HCT116 (cell line): ENCODE measurements around the gene PRDM12. TPM values are rescaled to one million over a fixed set of nuclear protein-coding genes. Genes with fewer than 3 reads are reported as not detected.

ENCODE experiments used
- ATAC-seq: fragments of 200-7000 bp; cut with Tn5 transposase; 2 replicates; pipeline ENCODE4 v1.9.1; 2020; ENCODE audit warnings: mild to moderate bottlenecking, moderate library complexity
- BruUV-seq: library from RNA; stranded (reverse); fragments of 400-500 nt; replicated peaks from 2 replicates; lab custom pipeline; 2021; lab: Mats Ljungman, UMichigan
- CTCF ChIA-PET: fragments of 300-600 bp; sonication (Branson Sonifier 250); formaldehyde crosslinking; loops from one replicate; lab custom pipeline; 2021; ENCODE audit warnings: antibody characterized with exemption; lab: Charles Lee
- POLR2A ChIA-PET: fragments of 300-600, 350-600 bp; sonication (Branson Sonifier 250); formaldehyde crosslinking; loops from one replicate; lab custom pipeline; 2021; ENCODE audit warnings: antibody characterized with exemption; lab: Charles Lee
- RAD21 ChIA-PET, 2 experiments: fragments of 300-600 bp; sonication (Branson Sonifier 250); formaldehyde crosslinking; loops; one replicate each; lab custom pipeline; 2023; ENCODE audit warnings: low total read pairs in 2 of 2; ENCODE audit not compliant: uncharacterized antibody in 2 of 2, unreplicated experiment in 2 of 2, low non-redundant PET in 1 of 2; lab: Charles Lee
- DNase-seq: peaks from one replicate; pipeline ENCODE4 v3.0.0-alpha.2; 2010; ENCODE audit warnings: low read depth, low spot score
- H2AFZ ChIP-seq: fragments of 200-600 bp; shearing (Covaris generic), sonication (generic); 2 replicates; pipeline ENCODE4 v1.6.1; 2017; ENCODE audit warnings: low read depth, mixed run types, mixed read lengths, antibody characterized with exemption, low read length; ENCODE audit not compliant: poor library complexity, severe bottlenecking
- H3K27ac ChIP-seq: 2 replicates; pipeline ENCODE4 v1.5.1; 2012; ENCODE audit warnings: low read depth, low read length
- H3K27me3 ChIP-seq: fragments of 200-600 bp; sonication (generic); 2 replicates; pipeline ENCODE4 v1.6.1; 2016; ENCODE audit warnings: mixed run types, low read length, mixed read lengths; ENCODE audit not compliant: insufficient read depth
- H3K36me3 ChIP-seq, 2 experiments: fragments of 200-500 bp in 1 of 2; fragments of 200-600 bp in 1 of 2; sonication (Bioruptor generic) in 1 of 2; sonication (generic) in 1 of 2; 2 replicates each; pipeline versions ENCODE4 v1.5.1 to v1.6.1; 2014 to 2016; ENCODE audit warnings: low read length in 2 of 2, inconsistent platforms in 1 of 2, mixed read lengths in 1 of 2, mixed run types in 1 of 2; ENCODE audit not compliant: insufficient read depth in 2 of 2, control insufficient read depth in 1 of 2
- H3K4me1 ChIP-seq, 2 experiments: fragments of 200-600 bp in 1 of 2; sonication (generic) in 1 of 2; 2 replicates each; pipeline versions ENCODE4 v1.5.1 to v1.6.1; 2012 to 2017; ENCODE audit warnings: low read length in 2 of 2, inconsistent platforms in 1 of 2, mild to moderate bottlenecking in 1 of 2, mixed read lengths in 1 of 2, mixed run types in 1 of 2, moderate library complexity in 1 of 2; ENCODE audit not compliant: insufficient read depth in 2 of 2, control insufficient read depth in 1 of 2
- H3K4me2 ChIP-seq: fragments of 200-600 bp; sonication (generic); 2 replicates; pipeline ENCODE4 v1.6.1; 2017; ENCODE audit warnings: mixed run types, low read length, mixed read lengths
- H3K4me3 ChIP-seq, 2 experiments: fragments of 200-600 bp in 1 of 2; sonication (generic) in 1 of 2; replicated peaks in 1 of 2; 2 replicates each; pipeline ENCODE4 v1.5.1; 2011 to 2016; ENCODE audit warnings: low read length in 2 of 2, control low read depth in 1 of 2, low read depth in 1 of 2, mild to moderate bottlenecking in 1 of 2, mixed read lengths in 1 of 2, mixed run types in 1 of 2
- H3K79me2 ChIP-seq: fragments of 200-600 bp; sonication (generic); 2 replicates; pipeline ENCODE4 v1.6.1; 2017; ENCODE audit warnings: mild to moderate bottlenecking, mixed run types, low read length, moderate library complexity, mixed read lengths; ENCODE audit not compliant: insufficient read depth
- H3K9ac ChIP-seq: fragments of 200-600 bp; sonication (generic); 2 replicates; pipeline ENCODE4 v1.6.1; 2016; ENCODE audit warnings: low read length, mixed read lengths
- H3K9me2 ChIP-seq: fragments of 200-600 bp; sonication (generic), shearing (Covaris generic); 2 replicates; pipeline ENCODE4 v1.6.1; 2017; ENCODE audit warnings: mixed run types, mild to moderate bottlenecking, moderate library complexity; ENCODE audit not compliant: insufficient read depth
- H3K9me3 ChIP-seq, 2 experiments: fragments of 200-500 bp in 1 of 2; fragments of 200-600 bp in 1 of 2; sonication (Bioruptor generic) in 1 of 2; sonication (generic) in 1 of 2; 2 replicates each; pipeline ENCODE4 v1.6.1; 2014 to 2017; ENCODE audit warnings: low read length in 2 of 2, mixed read lengths in 2 of 2, inconsistent platforms in 1 of 2, low read depth in 1 of 2, mild to moderate bottlenecking in 1 of 2, mixed run types in 1 of 2, moderate library complexity in 1 of 2; ENCODE audit not compliant: control insufficient read depth in 1 of 2, insufficient read depth in 1 of 2
- H4K20me1 ChIP-seq: fragments of 200-600 bp; sonication (generic), shearing (Covaris generic); 2 replicates; pipeline ENCODE4 v1.6.1; 2017; ENCODE audit warnings: mixed run types, mild to moderate bottlenecking, moderate library complexity; ENCODE audit not compliant: insufficient read depth
- CEBPB ChIP-seq: IDR thresholded peaks from 2 replicates; pipeline ENCODE4 v1.6.1; 2012; ENCODE audit warnings: low read depth
- CTCF ChIP-seq, 3 experiments: fragments of 200-600 bp in 1 of 3; sonication (generic) in 1 of 3; IDR thresholded peaks in 2 of 3; conservative IDR thresholded peaks in 1 of 3; 2 replicates each; pipeline ENCODE4 v1.5.1; 2012 to 2017; ENCODE audit warnings: low read depth in 2 of 3, low read length in 2 of 3, antibody characterized with exemption in 1 of 3, borderline replicate concordance in 1 of 3, control low read depth in 1 of 3, mild to moderate bottlenecking in 1 of 3, mixed read lengths in 1 of 3, mixed run types in 1 of 3, moderate library complexity in 1 of 3; ENCODE audit not compliant: insufficient read depth in 1 of 3
- ZBTB33 ChIP-seq: IDR thresholded peaks from 2 replicates; pipeline ENCODE4 v1.6.1; 2011; ENCODE audit warnings: mild to moderate bottlenecking, low read length, moderate library complexity; ENCODE audit not compliant: insufficient replicate concordance; ENCODE audit errors: extremely low read depth
- intact Hi-C: fragments of 100-400 bp; cut with micrococcal nuclease; formaldehyde crosslinking; loops from 2 replicates; pipeline ENCODE4 v1.10.0; 2022
- total RNA-seq: library from RNA; stranded (reverse); gene quantifications from one replicate; pipeline ENCODE4 v1.2.1, GENCODE V29; 2021; ENCODE audit not compliant: unreplicated experiment

The PRDM12 gene
- total RNA-seq, 1 experiment from 2014 or later: 0.54 TPM

GRCh38 chr9:130639866-130640555 lies 24.4 kb upstream of the PRDM12 start:
- H3K4me3 ChIP-seq: no peak overlapping the region
- TF ChIP-seq ZBTB33 (no peak), CTCF (IDR thresholded peaks at IDR 0.05 in 2 of 3, conservative IDR thresholded peaks at IDR 0.05 in 1 of 3; ENCODE audit: borderline replicate concordance in 1 of 3, insufficient read depth in 1 of 3, low read depth in 2 of 3, low read length in 2 of 3) (no peak), CEBPB (no peak)
- no peak for DNase-seq
- RAD21 ChIA-PET: no interaction called here
- no peak overlapping the region for H3K9ac ChIP-seq
- no peak overlapping the region for H3K27ac ChIP-seq
- BruUV-seq: TSS peak; percentile 33
- CTCF ChIA-PET: no interaction called here
- no peaks in the 10 kb centered on the region for H3K9me2 ChIP-seq
- POLR2A ChIA-PET: no interaction called here
- H2AFZ ChIP-seq: no peak overlapping the region
- peak; percentile 24; the same call in 1 of the 2 replicates for ATAC-seq
- no peaks in the 10 kb centered on the region for H3K9me3 ChIP-seq
- H3K4me2 ChIP-seq: no peak overlapping the region
- H3K79me2 ChIP-seq: no peaks in the 10 kb centered on the region
- no peaks in the 10 kb centered on the region for H3K4me1 ChIP-seq
- intact Hi-C loops: no loop called here
- H4K20me1 ChIP-seq: no peaks in the 10 kb centered on the region
- peaks cover 10 to 11% of the 10 kb centered on the region in 2 experiments for H3K36me3 ChIP-seq
- H3K27me3 ChIP-seq: no peaks in the 10 kb centered on the region
